Measurements from ENCODE around the gene GDE1. TPM values are rescaled to one million over a fixed set of nuclear protein-coding genes. Genes with fewer than 3 reads are reported as not detected.

The GDE1 gene
- total and polyA plus RNA-seq, 8 donors: 27.8 to 80.0 (median 39.8) TPM

DNA sequence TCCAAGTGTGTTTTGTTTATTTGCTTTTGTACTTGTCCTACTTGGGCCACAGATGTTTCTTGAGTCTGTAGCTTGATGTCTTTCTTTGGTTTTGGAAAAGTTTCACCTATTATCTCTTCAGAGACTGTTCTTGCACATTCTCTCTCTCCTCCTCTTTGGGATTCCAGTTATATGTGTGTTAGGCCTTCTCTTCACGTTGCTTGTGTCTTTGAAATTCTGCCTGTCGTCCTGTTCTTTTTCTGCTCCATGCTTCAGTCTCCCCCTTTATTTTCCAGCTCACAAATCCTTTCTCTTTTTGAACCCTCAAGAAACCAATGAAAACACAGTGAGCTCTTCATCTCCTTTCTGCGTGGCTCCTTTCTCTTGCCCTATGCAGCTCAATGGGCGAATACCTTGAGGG lies 41.5 kb upstream of the GDE1 start:
- no peak overlapping the region for H3K4me3 ChIP-seq
- 88 to 98% (median 95%) methylated on average over 4 of the region's 4 CpGs for WGBS, 5 donors
- intact Hi-C loops (cut with DNase I; ENCODE audit: low total_unique reads): no loop called here
- no peak overlapping the region for H3K27ac ChIP-seq
- H3K36me3 ChIP-seq: peaks cover 16 to 52% (median 41%) of the 10 kb centered on the region in 4 donors
- H3K9me3 ChIP-seq: peaks cover 0 to 6% (median 0%) of the 10 kb centered on the region in 4 donors
- no peak for TF ChIP-seq EP300 (IDR thresholded peaks at IDR 0.05)
- TF ChIP-seq, protein P1, sequence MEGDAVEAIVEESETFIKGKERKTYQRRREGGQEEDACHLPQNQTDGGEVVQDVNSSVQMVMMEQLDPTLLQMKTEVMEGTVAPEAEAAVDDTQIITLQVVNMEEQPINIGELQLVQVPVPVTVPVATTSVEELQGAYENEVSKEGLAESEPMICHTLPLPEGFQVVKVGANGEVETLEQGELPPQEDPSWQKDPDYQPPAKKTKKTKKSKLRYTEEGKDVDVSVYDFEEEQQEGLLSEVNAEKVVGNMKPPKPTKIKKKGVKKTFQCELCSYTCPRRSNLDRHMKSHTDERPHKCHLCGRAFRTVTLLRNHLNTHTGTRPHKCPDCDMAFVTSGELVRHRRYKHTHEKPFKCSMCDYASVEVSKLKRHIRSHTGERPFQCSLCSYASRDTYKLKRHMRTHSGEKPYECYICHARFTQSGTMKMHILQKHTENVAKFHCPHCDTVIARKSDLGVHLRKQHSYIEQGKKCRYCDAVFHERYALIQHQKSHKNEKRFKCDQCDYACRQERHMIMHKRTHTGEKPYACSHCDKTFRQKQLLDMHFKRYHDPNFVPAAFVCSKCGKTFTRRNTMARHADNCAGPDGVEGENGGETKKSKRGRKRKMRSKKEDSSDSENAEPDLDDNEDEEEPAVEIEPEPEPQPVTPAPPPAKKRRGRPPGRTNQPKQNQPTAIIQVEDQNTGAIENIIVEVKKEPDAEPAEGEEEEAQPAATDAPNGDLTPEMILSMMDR (IDR thresholded peaks at IDR 0.05): no peak
- no peak for TF ChIP-seq POLR2AphosphoS5 (IDR thresholded peaks at IDR 0.05)
- no peak for TF ChIP-seq POLR2A (IDR thresholded peaks at IDR 0.05)
- no peaks in the 10 kb centered on the region for H3K4me1 ChIP-seq
- no peaks in the 10 kb centered on the region for H3K27me3 ChIP-seq
- no peak for DNase-seq

DNA sequence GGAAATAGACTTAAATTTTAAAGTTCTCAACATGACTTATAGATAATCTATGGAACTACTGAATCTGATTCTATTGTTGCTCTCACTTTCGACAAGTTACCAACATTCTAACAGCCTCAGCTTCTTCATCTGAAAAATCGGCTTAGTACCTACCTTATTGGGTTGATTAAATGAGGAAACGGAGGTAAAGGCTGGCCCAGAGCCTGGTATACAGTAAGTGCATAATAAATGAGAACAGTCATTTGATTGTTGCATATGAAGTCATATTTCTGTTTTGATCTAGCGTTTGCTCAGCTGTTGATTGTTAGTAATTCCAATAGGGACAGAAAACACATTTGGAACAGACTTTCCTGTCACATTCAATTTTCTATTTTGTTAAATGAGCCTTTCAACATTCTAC lies 38.2 kb upstream of the GDE1 start:
- 94 to 96% (median 95%) methylated on average over 4 of the region's 4 CpGs for WGBS, 5 donors
- Histone ChIP-seq H3K4me1 (peaks cover 5 to 20% (median 11%) of the 10 kb centered on the region in 4 donors), H3K4me3 (no peak overlapping the region), H3K36me3 (peaks cover 3 to 19% (median 8%) of the 10 kb centered on the region in 4 donors), H3K27ac (no peak overlapping the region), H3K9me3 (peaks cover 0 to 6% (median 0%) of the 10 kb centered on the region in 4 donors), H3K27me3 (no peaks in the 10 kb centered on the region)
- TF ChIP-seq, protein P1 (IDR thresholded peaks at IDR 0.05): no peak
- TF ChIP-seq EP300 (IDR thresholded peaks at IDR 0.05): no peak
- TF ChIP-seq POLR2A (IDR thresholded peaks at IDR 0.05): no peak
- no peak for TF ChIP-seq POLR2AphosphoS5 (IDR thresholded peaks at IDR 0.05)
- intact Hi-C loops (cut with DNase I; ENCODE audit: low total_unique reads): no loop called here
- no peak for DNase-seq

DNA sequence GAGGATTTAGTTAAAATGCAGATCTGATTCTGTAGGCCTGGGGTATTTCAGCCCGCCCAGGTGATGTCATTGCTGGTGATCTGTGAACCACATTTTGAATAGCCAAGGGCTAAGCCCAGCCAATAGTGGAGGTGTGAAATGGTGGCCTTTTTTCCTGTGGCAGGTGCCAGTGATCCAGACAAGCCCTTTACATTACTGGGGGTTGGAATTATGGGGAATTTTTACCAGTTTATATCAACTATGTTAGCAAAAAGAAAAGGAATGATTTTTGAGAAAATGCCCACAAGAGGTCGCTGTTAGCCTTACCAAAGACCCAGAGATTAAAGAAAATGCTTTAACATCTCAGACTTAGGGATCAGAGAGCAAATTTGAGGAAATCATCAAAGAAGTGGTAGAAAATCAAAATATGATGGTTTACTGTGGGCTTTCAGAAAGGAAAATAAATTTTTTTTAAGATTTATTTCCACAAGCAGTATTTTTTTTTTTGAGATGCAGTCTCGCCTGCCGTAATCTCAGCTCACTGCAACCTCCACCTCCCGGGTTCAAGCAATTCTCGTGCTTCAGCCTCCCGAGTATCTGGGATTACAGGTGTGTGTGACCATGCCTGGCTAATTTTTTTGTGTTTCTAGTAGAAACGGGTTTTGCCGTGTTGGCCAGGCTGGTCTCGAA lies 37.5 kb upstream of the GDE1 start:
- TF ChIP-seq POLR2A (IDR thresholded peaks at IDR 0.05) (no peak), POLR2AphosphoS5 (IDR thresholded peaks at IDR 0.05) (no peak)
- TF ChIP-seq, protein P1 (IDR thresholded peaks at IDR 0.05): peak in 5 of 7 experiments; percentile 7 to 68 (median 53)
- no peak overlapping the region for H3K4me3 ChIP-seq
- H3K27me3 ChIP-seq: no peaks in the 10 kb centered on the region
- H3K4me1 ChIP-seq: peaks cover 5 to 25% (median 18%) of the 10 kb centered on the region in 4 donors
- peaks cover 0 to 6% (median 0%) of the 10 kb centered on the region in 4 donors for H3K9me3 ChIP-seq
- H3K36me3 ChIP-seq: peaks cover 0 to 12% (median under 1%) of the 10 kb centered on the region in 4 donors
- H3K27ac ChIP-seq: no peak overlapping the region
- WGBS, 5 donors: 72 to 82% (median 77%) methylated on average over 10 of the region's 10 CpGs
- intact Hi-C loops (cut with DNase I; ENCODE audit: low total_unique reads): no loop called here
- DNase-seq: peak in 1 of 2 donors; percentile 80

DNA sequence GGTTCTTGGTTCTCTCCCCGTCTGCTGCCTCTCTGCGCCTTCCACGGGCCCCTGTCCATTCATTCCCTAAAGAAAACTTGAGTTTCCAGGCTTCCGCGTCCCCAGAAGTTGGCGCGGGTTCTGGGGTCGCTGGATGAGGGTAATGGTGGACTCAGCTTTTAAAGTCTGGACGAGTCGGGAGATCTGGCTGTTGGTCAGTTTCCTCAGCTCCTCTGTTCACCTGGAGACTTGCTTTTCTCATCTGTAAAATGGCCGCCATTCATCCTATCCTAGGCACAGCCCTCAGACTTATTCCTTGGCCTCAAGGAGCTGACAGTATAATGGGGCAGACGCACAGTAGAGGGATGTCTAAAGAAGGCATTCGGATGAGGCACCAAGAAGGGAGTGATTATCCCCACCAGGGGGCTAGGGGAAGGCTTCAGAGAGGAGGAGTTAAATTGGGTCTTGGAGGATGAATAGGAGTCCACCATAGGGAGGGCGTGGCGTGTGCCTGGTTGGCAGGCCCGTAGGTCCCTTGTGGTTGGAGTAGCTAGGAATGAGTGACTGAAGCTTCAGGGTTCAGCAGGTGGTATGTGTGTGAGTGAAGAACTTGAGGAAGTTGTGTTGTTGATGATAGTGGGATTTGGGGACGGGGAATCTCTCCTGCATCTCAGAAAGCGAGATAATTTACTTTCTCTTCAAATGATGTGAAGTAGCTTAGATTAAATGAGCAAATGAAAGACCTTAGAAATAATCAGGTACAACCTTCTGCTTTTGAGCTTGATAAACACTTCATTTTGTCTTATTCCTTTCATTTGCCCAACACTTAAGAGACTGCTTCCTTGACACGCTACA lies 34.3 kb upstream of the GDE1 start:
- TF ChIP-seq EP300 (IDR thresholded peaks at IDR 0.05): no peak
- no peak for TF ChIP-seq POLR2AphosphoS5 (IDR thresholded peaks at IDR 0.05)
- Histone ChIP-seq H3K9me3 (no peaks in the 10 kb centered on the region), H3K4me1 (peaks cover 5 to 29% (median 20%) of the 10 kb centered on the region in 4 donors), H3K27me3 (no peaks in the 10 kb centered on the region), H3K36me3 (peaks cover 0 to 11% (median 10%) of the 10 kb centered on the region in 4 donors), H3K27ac (peak overlapping the region; percentile 84 to 90 (median 89)), H3K4me3 (peak overlapping the region; percentile 65 to 80 (median 67))
- DNase-seq: peak in 1 of 2 donors; percentile 48
- intact Hi-C loops (cut with DNase I; ENCODE audit: low total_unique reads): no loop called here
- 30 to 33% (median 32%) methylated on average over 19 of the region's 19 CpGs for WGBS, 5 donors
